Tibial nerve (tissue), 4 donors: ENCODE measurements around the gene SEMA5A. TPM values are rescaled to one million over a fixed set of nuclear protein-coding genes. Genes with fewer than 3 reads are reported as not detected.

ENCODE experiments used
- DNase-seq, 2 donors: peaks; one replicate each; pipeline ENCODE4 v3.0.0-alpha.2; 2019; ENCODE audit warnings: low spot score in 2 of 2
- H3K27ac ChIP-seq, 4 donors: fragments of 200-600 bp; sonication (generic) in 3 of 4; one replicate each; pipeline ENCODE4 v1.5.1; 2017 to 2019; ENCODE audit warnings: mild to moderate bottlenecking in 1 of 4
- H3K27me3 ChIP-seq, 2 donors: fragments of 200-600 bp; sonication (generic) in 1 of 2; one replicate each; pipeline versions ENCODE4 v1.5.1 to v1.6.0; 2017 to 2019
- H3K36me3 ChIP-seq, 3 donors: fragments of 200-600 bp; sonication (generic); one replicate each; pipeline ENCODE4 v1.5.1; 2018 to 2019
- H3K4me1 ChIP-seq, 4 donors: fragments of 200-600 bp; sonication (generic) in 3 of 4; one replicate each; pipeline ENCODE4 v1.5.1; 2017 to 2019
- H3K4me3 ChIP-seq, 4 donors: fragments of 200-600 bp; sonication (generic) in 3 of 4; one replicate each; pipeline ENCODE4 v1.5.1; 2017 to 2019; ENCODE audit warnings: mild to moderate bottlenecking in 1 of 4, moderate library complexity in 1 of 4
- H3K9me3 ChIP-seq, 4 donors: fragments of 200-600 bp; sonication (generic) in 3 of 4; one replicate each; pipeline ENCODE4 v1.5.1; 2017 to 2019
- CTCF ChIP-seq, 5 experiments: fragments of 200-600 bp in 3 of 5; fragments of 450-650 bp in 2 of 5; sonication (generic) in 3 of 5; IDR thresholded peaks; one replicate each; pipeline ENCODE4 v1.5.1; 2016 to 2019; ENCODE audit warnings: antibody characterized with exemption in 5 of 5, mild to moderate bottlenecking in 3 of 5, moderate library complexity in 2 of 5
- EP300 ChIP-seq, 2 donors: sonication (generic); formaldehyde crosslinking; IDR thresholded peaks; one replicate each; pipeline ENCODE4 v1.6.1; 2017; ENCODE audit warnings: antibody characterized with exemption in 2 of 2, mild to moderate bottlenecking in 1 of 2
- POLR2A ChIP-seq, 2 donors: fragments of 450-650 bp; IDR thresholded peaks; one replicate each; pipeline ENCODE4 v1.6.1; 2017; ENCODE audit warnings: antibody characterized with exemption in 2 of 2, mild to moderate bottlenecking in 2 of 2, moderate library complexity in 2 of 2
- WGBS, 2 donors: methylation state at CpG; one replicate each; pipeline ENCODE4 v1.1.5; 2018; 5-methylcytosine and 5-hydroxymethylcytosine counted together
- total RNA-seq, 4 donors: library from RNA; depleted of rRNA; stranded (reverse); fragments of >200 nt; gene quantifications; one replicate each; pipeline ENCODE4 v1.1.0, GENCODE V29; 2016

Gene SEMA5A
- total RNA-seq, 4 donors from 2014 or later: 36.3 to 58.4 (median 52.6) TPM

- H3K36me3 ChIP-seq: no peaks in the 10 kb centered on the region
- peak overlapping the region in 2 of 4 donors; percentile 3 to 85 for H3K27ac ChIP-seq
- no peak for TF ChIP-seq POLR2A (IDR thresholded peaks at IDR 0.05)
- no peak for TF ChIP-seq CTCF (IDR thresholded peaks at IDR 0.05)
- no peak for DNase-seq
- H3K9me3 ChIP-seq: no peaks in the 10 kb centered on the region
- peaks cover 0 to 20% (median 7%) of the 10 kb centered on the region in 4 donors for H3K4me1 ChIP-seq
- no peaks in the 10 kb centered on the region for H3K27me3 ChIP-seq
- no peak overlapping the region for H3K4me3 ChIP-seq
- WGBS, 2 donors: 42 to 72% methylated on average over 2 of the region's 2 CpGs
Measured at GRCh38 chr5:9505225-9505624, 40.6 kb downstream of the SEMA5A start.

GRCh38 chr5:9502864-9503263 is 43.0 kb downstream of the SEMA5A start:
- Histone ChIP-seq H3K27me3 (no peaks in the 10 kb centered on the region), H3K36me3 (no peaks in the 10 kb centered on the region), H3K4me3 (no peak overlapping the region), H3K4me1 (peaks cover 0 to 20% (median 7%) of the 10 kb centered on the region in 4 donors), H3K27ac (peak overlapping the region in 1 of 4 donors; percentile 85), H3K9me3 (no peaks in the 10 kb centered on the region)
- no peak for TF ChIP-seq CTCF (IDR thresholded peaks at IDR 0.05)
- WGBS, 2 donors: 81 to 97% methylated on average over 1 of the region's 1 CpG
- no peak for DNase-seq

GRCh38 chr5:9502050-9502834 is 43.6 kb downstream of the SEMA5A start:
- DNase-seq: no peak
- Histone ChIP-seq H3K4me3 (no peak overlapping the region), H3K27ac (peak overlapping the region in 1 of 4 donors; percentile 85), H3K36me3 (no peaks in the 10 kb centered on the region), H3K9me3 (no peaks in the 10 kb centered on the region), H3K27me3 (no peaks in the 10 kb centered on the region), H3K4me1 (peaks cover 0 to 20% (median 7%) of the 10 kb centered on the region in 4 donors)
- 72 to 74% methylated on average over 3 to 4 of the region's 4 CpGs for WGBS, 2 donors
- no peak for TF ChIP-seq EP300 (IDR thresholded peaks at IDR 0.05)
- no peak for TF ChIP-seq CTCF (IDR thresholded peaks at IDR 0.05)
- no peak for TF ChIP-seq POLR2A (IDR thresholded peaks at IDR 0.05)

- Histone ChIP-seq H3K4me3 (no peak overlapping the region), H3K27me3 (no peaks in the 10 kb centered on the region), H3K36me3 (no peaks in the 10 kb centered on the region), H3K27ac (no peak overlapping the region), H3K9me3 (no peaks in the 10 kb centered on the region), H3K4me1 (peaks cover 0 to 17% (median 7%) of the 10 kb centered on the region in 4 donors)
- no peak for DNase-seq
- WGBS, 2 donors: 68 to 76% methylated on average over 2 of the region's 2 CpGs
- TF ChIP-seq CTCF (IDR thresholded peaks at IDR 0.05) (no peak), POLR2A (IDR thresholded peaks at IDR 0.05) (no peak), EP300 (IDR thresholded peaks at IDR 0.05) (no peak)
Measured at GRCh38 chr5:9500625-9501024, 45.2 kb downstream of the SEMA5A start.

GRCh38 chr5:9500193-9500592 is 45.7 kb downstream of the SEMA5A start:
- WGBS, 2 donors: 81 to 83% methylated on average over 4 of the region's 4 CpGs
- Histone ChIP-seq H3K27ac (no peak overlapping the region), H3K4me1 (peaks cover 0 to 15% (median 5%) of the 10 kb centered on the region in 4 donors), H3K4me3 (no peak overlapping the region), H3K9me3 (no peaks in the 10 kb centered on the region), H3K27me3 (no peaks in the 10 kb centered on the region), H3K36me3 (no peaks in the 10 kb centered on the region)
- no peak for DNase-seq
- TF ChIP-seq EP300 (IDR thresholded peaks at IDR 0.05) (no peak), CTCF (IDR thresholded peaks at IDR 0.05) (no peak), POLR2A (IDR thresholded peaks at IDR 0.05) (no peak)
